KOPT-K1 (cell line): ENCODE data around the gene CCDC50.

Experiments used
- H3K27ac ChIP-seq: fragments of 200-600 bp; sonication (generic); 2 replicates; pipeline ENCODE4 v1.5.1; 2016; ENCODE audit warnings: antibody characterized with exemption, mild to moderate bottlenecking, low read depth, low read length; ENCODE audit not compliant: poor library complexity, severe bottlenecking
- H3K36me3 ChIP-seq: fragments of 200-600 bp; sonication (generic); 2 replicates; pipeline ENCODE4 v1.5.1; 2017; ENCODE audit warnings: antibody characterized with exemption, mild to moderate bottlenecking, low read length, moderate library complexity; ENCODE audit not compliant: insufficient read depth
- H3K9me3 ChIP-seq: fragments of 200-600 bp; sonication (generic); 2 replicates; pipeline ENCODE4 v1.5.1; 2017; ENCODE audit warnings: antibody characterized with exemption, low read length, mild to moderate bottlenecking; ENCODE audit not compliant: insufficient read depth, poor library complexity, severe bottlenecking

The CCDC50 gene

GRCh38 chr3:191398607-191399006 is 69.4 kb downstream of the CCDC50 start:
- H3K9me3 ChIP-seq, result no peaks in the 10 kb centered on the region
- H3K36me3 ChIP-seq, result no peaks in the 10 kb centered on the region
- H3K27ac ChIP-seq, result no peak overlapping the region

DNA sequence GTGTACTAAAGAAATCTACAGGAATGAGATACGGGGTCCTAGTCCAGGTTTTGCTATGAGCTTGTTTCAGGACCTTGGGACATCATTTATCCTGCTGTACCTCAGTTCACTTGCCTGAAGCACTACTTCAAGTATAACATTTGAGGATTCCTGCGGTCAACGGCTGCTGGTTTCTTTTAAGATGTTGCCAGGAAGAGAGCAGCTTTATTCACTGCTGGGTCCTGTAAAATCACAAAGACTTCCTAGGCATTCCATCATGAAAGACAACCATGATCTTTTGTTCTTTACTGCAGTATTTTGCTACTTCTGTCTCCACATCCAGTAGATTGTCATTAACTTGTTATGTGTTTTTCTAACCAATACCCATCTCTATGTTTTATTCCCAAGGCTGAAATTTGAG is 70.7 kb downstream of the CCDC50 start:
- Histone ChIP-seq H3K27ac (no peak overlapping the region), H3K36me3 (no peaks in the 10 kb centered on the region), H3K9me3 (no peaks in the 10 kb centered on the region)

- no peaks in the 10 kb centered on the region for H3K9me3 ChIP-seq
- no peaks in the 10 kb centered on the region for H3K36me3 ChIP-seq
- H3K27ac ChIP-seq, result no peak overlapping the region
These were observed 72.7 kb downstream of the CCDC50 start for GRCh38 chr3:191401775-191402357.

DNA sequence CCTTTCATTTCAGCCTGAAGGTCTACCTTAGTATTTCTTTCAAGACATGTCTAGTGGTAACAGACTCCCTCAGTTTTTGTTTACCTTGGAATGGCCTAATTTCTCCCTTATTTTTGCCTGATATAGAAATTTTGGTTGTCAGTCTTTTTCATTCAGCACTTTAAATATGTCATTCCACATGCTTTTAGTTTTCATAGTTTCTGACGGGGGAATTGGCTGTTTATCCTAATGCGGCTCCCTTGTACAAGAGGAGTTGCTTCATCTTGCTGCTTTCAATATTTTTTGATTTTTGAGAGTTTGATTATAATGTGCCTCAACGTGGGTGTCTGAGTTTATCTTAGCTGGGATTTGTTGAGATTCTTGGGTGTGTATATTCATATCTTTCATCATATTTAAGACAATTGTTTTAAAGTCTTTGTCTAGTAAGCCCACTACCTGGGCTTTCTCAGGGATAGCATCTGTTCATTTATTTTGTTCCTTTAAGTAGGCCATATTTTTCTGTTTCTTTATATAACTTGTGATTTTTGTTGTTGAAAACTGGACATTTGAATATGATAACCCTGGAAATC is 80.7 kb downstream of the CCDC50 start:
- H3K36me3 ChIP-seq, result no peaks in the 10 kb centered on the region
- H3K27ac ChIP-seq, result no peak overlapping the region
- no peaks in the 10 kb centered on the region for H3K9me3 ChIP-seq

GRCh38 chr3:191412759-191413158 is 83.6 kb downstream of the CCDC50 start:
- H3K27ac ChIP-seq, result no peak overlapping the region
- H3K36me3 ChIP-seq, result no peaks in the 10 kb centered on the region
- H3K9me3 ChIP-seq, result no peaks in the 10 kb centered on the region

GRCh38 chr3:191414286-191414685 is 85.1 kb downstream of the CCDC50 start:
- no peak overlapping the region for H3K27ac ChIP-seq

DNA sequence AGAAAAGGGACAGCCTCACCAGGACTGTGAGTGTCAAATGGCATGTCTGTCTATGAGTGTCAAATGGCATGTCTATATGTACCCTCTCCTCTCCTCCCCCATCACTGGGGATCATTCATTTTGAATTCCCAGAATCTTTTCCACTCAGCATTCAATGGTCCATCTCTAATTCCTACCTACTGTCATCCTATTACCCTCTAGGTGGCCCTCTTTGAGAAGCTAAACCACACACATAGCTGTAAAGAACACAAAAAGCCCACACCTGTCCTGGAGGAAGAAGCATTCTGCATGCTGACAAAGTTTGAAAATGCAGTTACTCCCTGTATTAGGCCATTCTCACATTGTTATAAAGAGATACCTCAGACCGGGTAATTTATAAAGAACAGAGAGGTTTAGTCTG is 85.5 kb downstream of the CCDC50 start:
- Histone ChIP-seq H3K27ac (no peak overlapping the region), H3K9me3 (no peaks in the 10 kb centered on the region)

More at GRCh38 chr3:191414286-191414685, 85.1 kb downstream of the CCDC50 start:
- H3K36me3 ChIP-seq, result no peaks in the 10 kb centered on the region
- H3K9me3 ChIP-seq, result no peaks in the 10 kb centered on the region

DNA sequence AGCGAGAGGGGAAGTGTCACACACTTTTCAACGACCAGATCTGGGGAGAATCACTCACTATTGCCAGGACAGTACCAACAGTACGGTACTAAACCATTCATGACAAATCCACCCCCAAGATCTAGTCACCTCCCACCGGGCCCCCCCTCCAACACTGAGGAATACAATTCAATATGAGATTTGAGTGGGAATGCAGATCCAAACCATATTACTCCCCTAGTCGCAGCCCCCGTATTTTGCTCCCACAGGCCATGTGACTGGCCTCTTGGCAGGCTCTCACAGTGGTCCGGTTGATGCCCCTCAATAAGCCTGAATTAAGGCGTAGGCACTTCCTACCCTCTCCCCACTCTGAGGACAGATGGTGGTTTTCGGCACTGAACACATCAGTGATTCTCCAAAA is 86.4 kb downstream of the CCDC50 start:
- Histone ChIP-seq H3K27ac (no peak overlapping the region), H3K9me3 (no peaks in the 10 kb centered on the region), H3K36me3 (no peaks in the 10 kb centered on the region)

More for the DNA sequence above, 85.5 kb downstream of the CCDC50 start:
- H3K36me3 ChIP-seq, result no peaks in the 10 kb centered on the region

GRCh38 chr3:191417457-191417729 is 88.2 kb downstream of the CCDC50 start:
- no peak overlapping the region for H3K27ac ChIP-seq
- H3K9me3 ChIP-seq, result no peaks in the 10 kb centered on the region
- no peaks in the 10 kb centered on the region for H3K36me3 ChIP-seq

- no peak overlapping the region for H3K27ac ChIP-seq
- H3K36me3 ChIP-seq, result no peaks in the 10 kb centered on the region
- H3K9me3 ChIP-seq, result no peaks in the 10 kb centered on the region
These were observed 91.6 kb downstream of the CCDC50 start for GRCh38 chr3:191420771-191421170.

- Histone ChIP-seq H3K27ac (no peak overlapping the region), H3K36me3 (no peaks in the 10 kb centered on the region), H3K9me3 (no peaks in the 10 kb centered on the region)
These were observed 95.7 kb downstream of the CCDC50 start for GRCh38 chr3:191424881-191425280.

DNA sequence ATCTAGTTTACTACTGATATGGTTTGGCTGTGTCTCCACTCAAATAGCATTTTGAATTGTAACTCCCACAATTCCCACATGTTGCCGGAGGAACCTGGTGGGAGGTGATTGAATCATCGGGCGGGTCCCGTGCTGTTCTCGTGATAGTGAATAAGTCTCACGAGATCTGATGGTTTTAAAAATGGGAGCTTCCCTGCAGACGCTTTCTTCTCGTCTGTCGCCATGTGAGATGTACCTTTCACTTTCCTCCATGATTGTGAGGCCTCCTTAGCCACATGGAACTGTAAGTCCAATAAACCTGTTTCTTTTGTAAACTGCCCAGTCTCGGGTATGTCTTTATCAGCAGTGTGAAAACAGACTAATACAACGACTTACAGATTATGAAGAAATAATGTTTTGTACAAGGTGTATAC is 96.1 kb downstream of the CCDC50 start:
- Histone ChIP-seq H3K27ac (no peak overlapping the region), H3K36me3 (no peaks in the 10 kb centered on the region), H3K9me3 (no peaks in the 10 kb centered on the region)

GRCh38 chr3:191426311-191426710 is 97.1 kb downstream of the CCDC50 start:
- H3K9me3 ChIP-seq, result no peaks in the 10 kb centered on the region
- no peaks in the 10 kb centered on the region for H3K36me3 ChIP-seq
- no peak overlapping the region for H3K27ac ChIP-seq

DNA sequence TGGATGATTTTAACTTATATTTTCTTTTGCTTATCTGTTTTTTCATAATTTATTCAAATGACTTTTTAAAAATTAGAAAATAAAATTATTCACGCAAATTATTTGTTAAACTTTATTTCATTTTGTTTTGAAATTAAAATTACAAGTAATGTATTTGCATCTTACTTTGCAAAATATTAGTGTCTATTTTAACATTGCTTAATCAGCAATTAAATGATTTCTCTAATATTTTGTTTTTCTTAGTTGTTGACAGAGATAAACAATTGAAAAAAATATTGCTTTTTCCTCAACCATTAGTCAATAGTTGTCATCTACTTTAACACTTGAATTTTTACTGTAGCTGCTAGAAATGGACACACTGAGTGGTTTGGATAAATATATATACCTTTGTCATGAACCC is 99.0 kb downstream of the CCDC50 start:
- H3K9me3 ChIP-seq, result no peaks in the 10 kb centered on the region
- H3K36me3 ChIP-seq, result no peaks in the 10 kb centered on the region
- no peak overlapping the region for H3K27ac ChIP-seq

DNA sequence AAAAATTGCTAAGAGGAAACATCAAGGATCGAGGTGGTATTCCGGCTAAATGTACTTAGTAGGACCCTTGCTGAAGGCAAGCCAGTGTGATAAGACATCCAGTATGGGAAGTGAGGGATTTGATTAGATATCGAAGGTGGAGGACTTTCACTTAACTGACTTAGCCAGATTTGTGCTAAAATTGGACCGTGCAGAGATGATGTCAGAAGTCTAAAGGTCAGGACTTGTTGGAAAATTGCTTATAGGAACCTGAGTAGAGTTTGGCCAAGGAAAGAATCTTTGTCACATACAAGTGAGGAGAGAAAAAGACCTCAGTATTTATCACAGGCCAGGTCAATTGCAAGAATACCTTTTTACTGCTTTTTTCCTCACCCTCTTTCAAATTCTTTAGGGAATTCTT is 100.9 kb downstream of the CCDC50 start:
- no peaks in the 10 kb centered on the region for H3K36me3 ChIP-seq
- no peak overlapping the region for H3K27ac ChIP-seq
- no peaks in the 10 kb centered on the region for H3K9me3 ChIP-seq

GRCh38 chr3:191431160-191431822 is 102.1 kb downstream of the CCDC50 start:
- H3K9me3 ChIP-seq, result no peaks in the 10 kb centered on the region
- H3K27ac ChIP-seq, result no peak overlapping the region
- no peaks in the 10 kb centered on the region for H3K36me3 ChIP-seq
